H1 (cell line): ENCODE measurements around the gene PDE2A. TPM values are rescaled to one million over a fixed set of nuclear protein-coding genes. Genes with fewer than 3 reads are reported as not detected.

Experiments
- CTCF ChIA-PET: fragments of 300-600 bp; sonication (Branson Sonifier 250); formaldehyde crosslinking; loops from one replicate; lab custom pipeline; 2021; ENCODE audit not compliant: partially characterized antibody; lab: Charles Lee
- POLR2A ChIA-PET: fragments of 300-600 bp; sonication (Branson Sonifier 250); formaldehyde crosslinking; loops from one replicate; lab custom pipeline; 2021; ENCODE audit warnings: inconsistent platforms; ENCODE audit not compliant: partially characterized antibody; lab: Charles Lee
- DNase-seq, 2 experiments: peaks; one replicate each; pipeline versions ENCODE4 v3.0.0 to v3.0.0-alpha.2; 2010 to 2022; ENCODE audit warnings: low spot score in 2 of 2, low read depth in 1 of 2, mixed read lengths in 1 of 2
- FAIRE-seq: peaks from 2 replicates; lab custom pipeline; 2011; peaks lifted over from hg19 to GRCh38; lab: Jason Lieb, UNC
- H2AFZ ChIP-seq: 2 replicates; pipeline ENCODE4 v1.8.1; 2012; ENCODE audit warnings: low read length, inconsistent platforms
- H2AK5ac ChIP-seq: 2 replicates; pipeline ENCODE4 v1.6.1; 2013; ENCODE audit warnings: low read depth, low read length
- H2BK120ac ChIP-seq: replicated peaks from 2 replicates; pipeline ENCODE3; 2013; ENCODE audit warnings: low read depth, low read length, inconsistent platforms
- H2BK12ac ChIP-seq: 2 replicates; pipeline ENCODE4 v1.6.1; 2013; ENCODE audit warnings: low read depth, low read length
- H2BK15ac ChIP-seq: 2 replicates; pipeline ENCODE4 v1.6.1; 2013; ENCODE audit warnings: low read length
- H2BK20ac ChIP-seq: 2 replicates; pipeline ENCODE4 v1.6.1; 2013; ENCODE audit warnings: low read length
- H2BK5ac ChIP-seq: 2 replicates; pipeline ENCODE4 v1.6.1; 2013; ENCODE audit warnings: low read depth, low read length
- H3K14ac ChIP-seq: 2 replicates; pipeline ENCODE4 v1.6.1; 2013; ENCODE audit warnings: inconsistent platforms; ENCODE audit not compliant: insufficient read length
- H3K18ac ChIP-seq: 2 replicates; pipeline ENCODE4 v1.6.1; 2013; ENCODE audit warnings: low read length; ENCODE audit errors: extremely low read depth
- H3K23ac ChIP-seq: 2 replicates; pipeline ENCODE4 v1.6.1; 2013; ENCODE audit warnings: inconsistent platforms; ENCODE audit not compliant: insufficient read length
- H3K23me2 ChIP-seq: 2 replicates; pipeline ENCODE4 v1.6.1; 2013; ENCODE audit warnings: low read depth, low read length
- H3K27ac ChIP-seq: 2 replicates; pipeline ENCODE4 v1.6.1; 2011; ENCODE audit warnings: low read depth, low read length, inconsistent platforms
- H3K27me3 ChIP-seq, 4 experiments: replicated peaks in 1 of 4; 1 replicate in 1 of 4; 2 replicates in 3 of 4; pipeline versions ENCODE4 v1.6.1 to v1.8.1; 2011 to 2013; ENCODE audit warnings: low read length in 3 of 4, mild to moderate bottlenecking in 3 of 4, inconsistent platforms in 2 of 4, mixed read lengths in 2 of 4, moderate library complexity in 1 of 4; ENCODE audit not compliant: control insufficient read depth in 3 of 4, insufficient read depth in 3 of 4; ENCODE audit errors: extremely low read depth in 1 of 4
- H3K36me3 ChIP-seq, 4 experiments: 2 replicates each; pipeline versions ENCODE4 v1.6.1 to v1.8.1; 2011 to 2013; ENCODE audit warnings: mild to moderate bottlenecking in 4 of 4, low read length in 3 of 4, moderate library complexity in 2 of 4, control low read depth in 1 of 4, inconsistent platforms in 1 of 4; ENCODE audit not compliant: insufficient read depth in 4 of 4, control insufficient read depth in 2 of 4
- H3K4ac ChIP-seq: replicated peaks from 2 replicates; pipeline ENCODE3; 2013; ENCODE audit warnings: low read length, low read depth, mixed read lengths, inconsistent platforms; ENCODE audit not compliant: insufficient read length
- H3K4me1 ChIP-seq, 4 experiments: replicated peaks in 1 of 4; 1 replicate in 1 of 4; 2 replicates in 3 of 4; pipeline versions ENCODE4 v1.6.1 to v1.8.1; 2011 to 2013; ENCODE audit warnings: low read length in 3 of 4, inconsistent platforms in 2 of 4, mixed read lengths in 1 of 4; ENCODE audit not compliant: insufficient read depth in 4 of 4, control insufficient read depth in 3 of 4
- H3K4me2 ChIP-seq, 2 experiments: 2 replicates each; pipeline versions ENCODE4 v1.6.1 to v1.8.1; 2011 to 2013; ENCODE audit warnings: low read depth in 2 of 2, low read length in 2 of 2, control low read depth in 1 of 2, inconsistent platforms in 1 of 2, mild to moderate bottlenecking in 1 of 2; ENCODE audit not compliant: insufficient read depth in 1 of 2
- H3K4me3 ChIP-seq, 4 experiments: fragments of 200-600, 300-600 bp in 1 of 4; sonication (generic), shearing (Covaris generic), sonication (Bioruptor Twin) in 1 of 4; 2 replicates each; pipeline versions ENCODE4 v1.5.1 to v1.8.1; 2011 to 2016; ENCODE audit warnings: low read length in 4 of 4, low read depth in 3 of 4, control low read depth in 2 of 4, inconsistent platforms in 2 of 4, mild to moderate bottlenecking in 2 of 4, mixed read lengths in 1 of 4, moderate library complexity in 1 of 4; ENCODE audit not compliant: insufficient read depth in 2 of 4; ENCODE audit errors: extremely low read depth in 1 of 4
- H3K56ac ChIP-seq: replicated peaks from 2 replicates; pipeline ENCODE3; 2013; ENCODE audit warnings: low read depth, mild to moderate bottlenecking, mixed read lengths, low read length, inconsistent platforms; ENCODE audit not compliant: insufficient read length
- H3K79me1 ChIP-seq: 2 replicates; pipeline ENCODE4 v1.6.1; 2013; ENCODE audit warnings: low read depth, low read length, control low read depth
- H3K79me2 ChIP-seq, 2 experiments: 2 replicates each; pipeline versions ENCODE4 v1.6.1 to v1.8.1; 2012 to 2013; ENCODE audit warnings: low read length in 2 of 2, mild to moderate bottlenecking in 2 of 2, inconsistent platforms in 1 of 2; ENCODE audit not compliant: insufficient read depth in 2 of 2, control insufficient read depth in 1 of 2
- H3K9ac ChIP-seq, 4 experiments: replicated peaks in 1 of 4; 1 replicate in 1 of 4; 2 replicates in 3 of 4; pipeline versions ENCODE4 v1.6.1 to v1.8.1; 2011 to 2013; ENCODE audit warnings: low read depth in 3 of 4, low read length in 3 of 4, control low read depth in 2 of 4, mild to moderate bottlenecking in 2 of 4, moderate library complexity in 2 of 4, inconsistent platforms in 1 of 4; ENCODE audit errors: extremely low read depth in 1 of 4
- H3K9me3 ChIP-seq, 2 experiments: 2 replicates each; pipeline versions ENCODE4 v1.6.1 to v1.8.1; 2012 to 2013; ENCODE audit warnings: mild to moderate bottlenecking in 2 of 2, moderate library complexity in 2 of 2, control low read depth in 1 of 2, inconsistent platforms in 1 of 2, low read depth in 1 of 2, low read length in 1 of 2, mixed read lengths in 1 of 2; ENCODE audit not compliant: insufficient read depth in 2 of 2
- H4K20me1 ChIP-seq, 2 experiments: replicated peaks in 1 of 2; 2 replicates each; pipeline versions ENCODE3 to v1.8.1; 2011 to 2013; ENCODE audit warnings: inconsistent platforms in 2 of 2, low read length in 2 of 2, mild to moderate bottlenecking in 1 of 2; ENCODE audit not compliant: insufficient read depth in 2 of 2, control insufficient read depth in 1 of 2
- H4K5ac ChIP-seq: 2 replicates; pipeline ENCODE4 v1.6.1; 2013; ENCODE audit warnings: low read length, low read depth, mixed read lengths, inconsistent platforms; ENCODE audit not compliant: insufficient read length
- H4K8ac ChIP-seq: 2 replicates; pipeline ENCODE4 v1.8.0; 2013; ENCODE audit warnings: mild to moderate bottlenecking, moderate library complexity, low read length, inconsistent platforms; ENCODE audit not compliant: insufficient read depth; ENCODE audit errors: extremely low read depth
- H4K91ac ChIP-seq: replicated peaks from 2 replicates; pipeline ENCODE3; 2013; ENCODE audit warnings: low read length, mixed read lengths, inconsistent platforms; ENCODE audit not compliant: insufficient read length
- ASH2L ChIP-seq: fragments of 200-600, 300-600 bp; sonication (generic); IDR thresholded peaks from one replicate; pipeline ENCODE4 v1.7.1; 2017; ENCODE audit warnings: low read length
- CBX5 ChIP-seq: fragments of 300-800, 300-1000 bp; sonication (generic); IDR thresholded peaks from 2 replicates; pipeline ENCODE4 v1.7.1; 2016; ENCODE audit warnings: antibody characterized with exemption, low read length, low read depth
- CBX8 ChIP-seq: fragments of 300-800, 300-1000 bp; sonication (generic); IDR thresholded peaks from 2 replicates; pipeline ENCODE4 v1.7.1; 2016; ENCODE audit warnings: low read depth, low read length, borderline replicate concordance
- FOSL1 ChIP-seq: IDR thresholded peaks from 2 replicates; pipeline ENCODE4 v1.6.1; 2011; ENCODE audit warnings: mild to moderate bottlenecking, low read depth, low read length, moderate library complexity; ENCODE audit not compliant: insufficient read depth
- MAFK ChIP-seq: IDR thresholded peaks from 2 replicates; pipeline ENCODE4 v1.6.1; 2012; ENCODE audit warnings: low read depth, mild to moderate bottlenecking, improper control_type of control experiment, low read length
- RFX5 ChIP-seq: IDR thresholded peaks from 2 replicates; pipeline ENCODE4 v1.6.1; 2011; ENCODE audit warnings: low read depth, low read length, improper control_type of control experiment, borderline replicate concordance
- RNF2 ChIP-seq: fragments of 200-900, 300-1000 bp; sonication (generic); IDR thresholded peaks from 2 replicates; pipeline ENCODE4 v1.7.1; 2016; ENCODE audit warnings: borderline replicate concordance, low read depth, mild to moderate bottlenecking, antibody characterized with exemption, low read length; ENCODE audit not compliant: poor library complexity, severe bottlenecking; ENCODE audit errors: missing control alignments
- WGBS, 2 experiments: shearing (Covaris generic) in 1 of 2; methylation state at CpG; one replicate each; pipeline versions ENCODE4 v1.1.6 to v1.1.7; 2013 to 2015; ENCODE audit warnings: low lambda C conversion rate in 2 of 2, mixed read lengths in 2 of 2, inconsistent platforms in 1 of 2, low coverage in 1 of 2, missing lambda C conversion rate in 1 of 2; ENCODE audit not compliant: insufficient replicate concordance in 2 of 2, insufficient coverage in 1 of 2, insufficient read length in 1 of 2; ENCODE audit errors: extremely low coverage in 1 of 2, missing lambda C conversion rate in 1 of 2; 5-methylcytosine and 5-hydroxymethylcytosine counted together
- polyA plus RNA-seq, 7 experiments: library from polyadenylated mRNA; depleted of rRNA in 3 of 7; stranded (reverse) in 5 of 7; unstranded in 2 of 7; fragments of >200 nt in 5 of 7; fragments of 200-250 nt in 2 of 7; gene quantifications; 1 replicate in 5 of 7; 2 replicates in 1 of 7; 4 replicates in 1 of 7; pipeline versions ENCODE4 v1.2.1 to v1.2.3, GENCODE V29; 2011 to 2013; ENCODE audit warnings: missing spikeins in 2 of 7, mixed read lengths in 2 of 7
- total RNA-seq: library from RNA; stranded (reverse); fragmentation: NEBNext Ultra II Directional; extraction: Animal tissue kit (Norgen Biotek cat#: 25700); gene quantifications from 2 replicates; pipeline ENCODE4 v1.2.1, GENCODE V29; 2021

PDE2A gene
- total and polyA plus RNA-seq, 2 of the 8 experiments (the other 6 are each of a cell fraction or from before 2014, with no cell fraction given): 3.4 to 7.1 TPM

DNA sequence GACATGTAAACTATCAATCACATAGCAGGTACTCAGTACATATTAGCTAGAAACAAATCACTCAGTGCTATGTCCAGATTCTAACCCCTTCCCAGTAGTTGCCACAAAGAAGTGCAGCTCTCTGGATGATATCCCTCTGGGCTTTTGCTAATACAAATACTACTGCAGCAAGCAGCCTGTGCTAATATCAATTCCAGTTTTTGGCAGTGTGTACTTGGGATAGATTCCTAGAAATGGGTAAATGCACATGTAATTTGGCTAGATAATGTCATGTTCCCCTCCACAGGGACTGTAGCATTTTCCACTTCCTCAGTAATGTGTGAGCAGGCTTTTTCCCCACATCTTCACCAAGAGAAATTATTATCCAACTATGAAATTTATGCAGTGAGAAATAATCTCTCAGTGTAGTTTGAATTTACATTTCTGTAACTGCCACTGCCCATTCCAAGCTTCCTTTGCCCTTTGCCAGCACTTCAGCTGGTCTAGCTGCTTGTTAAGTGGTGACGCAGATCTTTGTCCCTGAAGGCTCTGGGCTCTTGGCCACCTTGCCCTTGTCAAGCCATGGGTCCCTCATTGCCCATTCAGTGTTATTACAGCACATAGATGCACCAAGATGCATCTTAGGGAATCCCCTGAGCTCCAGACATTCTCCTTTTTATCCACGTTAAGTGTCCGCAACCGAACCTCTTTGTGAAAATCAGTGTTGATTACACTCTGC lies 132.8 kb downstream of the PDE2A start:
- no peak overlapping the region for H2AK5ac ChIP-seq
- no peak overlapping the region for H4K8ac ChIP-seq
- TF ChIP-seq RNF2 (no peak), CBX8 (no peak), CBX5 (no peak), ASH2L (no peak), MAFK (no peak), FOSL1 (no peak), RFX5 (no peak)
- H3K23me2 ChIP-seq: no peaks in the 10 kb centered on the region; the same call in 1 of the 2 replicates
- no peak overlapping the region for H2BK120ac ChIP-seq
- no peaks in the 10 kb centered on the region for H3K9me3 ChIP-seq
- POLR2A ChIA-PET: no interaction called here
- no peak overlapping the region for H3K4me3 ChIP-seq
- no peak overlapping the region for H4K5ac ChIP-seq
- H3K79me1 ChIP-seq: no peaks in the 10 kb centered on the region
- no peak overlapping the region for H3K18ac ChIP-seq
- 84% methylated on average over 4 of the region's 4 CpGs; no CpG with 5 or more reads in 1 of the 2 experiments for WGBS, 2 experiments
- H4K20me1 ChIP-seq: no peaks in the 10 kb centered on the region
- H3K79me2 ChIP-seq: no peaks in the 10 kb centered on the region
- no peak overlapping the region for H2BK20ac ChIP-seq
- H2BK15ac ChIP-seq: no peak overlapping the region
- H3K4me1 ChIP-seq: no peaks in the 10 kb centered on the region
- FAIRE-seq (no peak), DNase-seq (no peak)
- CTCF ChIA-PET: interaction anchor here (0.6 to 3.5 kb wide), 6 partner anchors 12 to 1046 kb away, joined by 3 to 26 read pairs (median 5); no protein-coding TSS in a partner anchor
- no peaks in the 10 kb centered on the region; a peak in 1 of 7 replicates for H3K27me3 ChIP-seq
- no peak overlapping the region for H2AFZ ChIP-seq
- H3K56ac ChIP-seq: no peak overlapping the region
- H2BK12ac ChIP-seq: no peak overlapping the region
- no peak overlapping the region for H3K4me2 ChIP-seq
- H3K4ac ChIP-seq: no peak overlapping the region
- H3K14ac ChIP-seq: no peak overlapping the region
- no peak overlapping the region for H4K91ac ChIP-seq
- no peak overlapping the region for H2BK5ac ChIP-seq
- no peaks in the 10 kb centered on the region for H3K36me3 ChIP-seq
- H3K9ac ChIP-seq: no peak overlapping the region
- H3K27ac ChIP-seq: no peak overlapping the region
- no peak overlapping the region for H3K23ac ChIP-seq
